Cortex of kidney (tissue), 1 donor: Measurements from ENCODE around the gene CHSY3.

Experiments
- DNase-seq: peaks from one replicate; lab custom pipeline; 2025; lab: John Stamatoyannopoulos, UW

CHSY3 gene

DNA sequence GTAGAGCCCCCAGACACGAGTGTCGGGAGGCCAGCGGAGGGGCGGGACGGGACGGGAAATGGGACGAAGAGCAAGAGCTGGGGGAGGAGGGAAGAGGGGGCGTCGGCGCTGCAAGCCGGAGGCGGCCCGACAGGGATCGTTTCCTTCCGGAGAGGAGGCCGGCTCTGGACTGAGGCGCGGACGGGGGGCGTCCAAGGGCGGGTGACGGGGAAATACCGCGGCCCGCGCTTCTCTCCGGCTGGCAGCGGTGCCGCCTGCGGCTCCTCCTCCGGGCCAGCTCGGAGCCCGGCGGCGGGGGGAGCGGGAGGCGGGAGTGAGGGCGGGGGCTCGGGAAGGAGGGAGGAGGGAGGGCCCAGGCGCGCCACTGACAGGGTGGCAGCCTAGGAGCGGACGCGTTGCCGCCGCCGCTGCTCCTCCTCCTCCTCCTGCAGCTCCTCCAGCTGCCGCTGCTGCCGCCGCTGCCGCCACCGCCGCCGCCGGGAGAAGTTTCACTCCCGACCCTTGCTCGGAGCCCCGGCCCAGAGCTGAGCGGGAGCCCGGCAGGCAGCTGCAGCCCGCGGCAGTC, at the start of gene CHSY3:
Gene CHSY3 (plus strand): TSS at position 364 of the 565 bp plus-strand sequence.
- DNase-seq, result no peak

DNA sequence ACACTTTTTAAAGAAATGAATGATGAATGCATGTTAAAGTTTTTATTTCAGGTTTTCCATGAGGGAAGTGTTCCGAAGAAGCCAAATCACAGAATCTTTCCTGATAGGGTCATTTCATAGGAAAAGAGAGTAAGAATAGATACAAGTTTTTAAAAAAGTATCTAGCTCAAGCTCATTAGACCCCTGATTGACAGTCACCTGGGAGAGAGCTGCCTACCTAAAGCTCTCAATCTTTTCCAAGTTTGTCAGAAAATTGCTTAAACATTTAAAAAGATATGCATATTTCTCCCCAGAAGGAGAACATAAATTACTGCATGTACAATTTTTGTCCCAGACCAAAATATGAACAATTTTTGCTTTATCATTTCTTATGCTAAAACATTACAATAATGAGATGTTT, 47.9 kb upstream of the CHSY3 start:
- DNase-seq, result no peak

DNA sequence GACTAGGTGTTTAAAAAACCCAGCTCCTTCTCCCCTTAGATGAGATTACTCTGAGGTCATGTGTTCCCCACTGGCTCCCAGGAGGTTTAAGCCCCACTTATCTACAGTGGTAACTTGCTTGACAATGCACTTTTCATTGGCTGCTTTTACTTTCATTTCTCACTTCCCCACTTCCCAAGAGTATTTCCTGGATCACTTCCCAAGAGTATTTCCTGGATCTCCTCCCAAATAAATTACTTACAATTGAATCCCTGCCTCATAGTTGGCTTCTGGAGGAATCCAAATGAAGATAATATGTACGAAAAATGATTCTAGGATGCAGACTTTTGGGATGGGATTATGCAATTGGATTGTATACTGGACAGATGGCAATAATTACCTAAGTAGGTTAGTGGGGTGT, 47.1 kb upstream of the CHSY3 start:
- DNase-seq, result no peak

DNA sequence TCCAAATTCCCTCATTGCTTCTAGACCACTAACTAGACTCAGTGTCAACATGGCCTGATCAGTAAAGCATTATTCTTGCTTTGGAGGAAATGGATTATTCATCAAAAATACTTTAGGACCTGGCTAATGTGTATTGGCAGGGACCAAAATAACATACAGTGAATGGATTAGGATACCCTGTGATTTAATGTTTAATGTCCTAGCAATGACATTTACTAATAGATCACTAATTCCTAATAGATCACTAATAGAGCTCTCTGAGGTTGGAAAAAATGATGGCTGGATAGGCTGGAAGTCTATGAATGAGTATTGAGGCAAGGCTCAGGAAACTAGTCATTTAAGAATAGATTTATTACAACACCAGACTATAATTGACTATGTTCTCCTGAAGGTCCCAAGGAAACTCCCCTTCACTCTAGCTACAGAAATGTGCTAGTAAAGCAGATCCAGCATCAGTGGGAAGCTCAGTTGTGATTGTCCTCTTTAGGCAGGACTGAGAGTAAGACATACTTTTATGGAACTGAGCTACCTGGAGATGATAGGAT, 46.1 kb upstream of the CHSY3 start:
- DNase-seq, result no peak

DNA sequence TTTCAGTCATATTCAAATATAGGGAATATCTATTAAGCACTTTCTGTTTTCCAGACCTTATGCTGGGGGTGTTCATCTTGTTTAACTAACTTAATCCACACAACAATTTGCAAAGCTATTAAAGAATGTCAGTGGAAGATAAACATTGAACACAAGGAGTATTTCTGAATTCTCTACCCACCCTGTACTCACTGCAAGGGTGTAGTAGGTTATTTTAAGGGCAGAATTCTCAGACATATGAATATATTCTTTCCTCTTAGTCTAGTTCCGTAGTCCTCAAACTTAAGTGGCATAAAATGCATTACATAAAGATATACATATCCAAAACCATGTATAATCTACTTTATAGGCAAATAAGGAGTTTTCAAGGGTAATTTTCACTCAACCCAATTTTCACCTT, 19.9 kb upstream of the CHSY3 start:
- DNase-seq, result no peak

DNA sequence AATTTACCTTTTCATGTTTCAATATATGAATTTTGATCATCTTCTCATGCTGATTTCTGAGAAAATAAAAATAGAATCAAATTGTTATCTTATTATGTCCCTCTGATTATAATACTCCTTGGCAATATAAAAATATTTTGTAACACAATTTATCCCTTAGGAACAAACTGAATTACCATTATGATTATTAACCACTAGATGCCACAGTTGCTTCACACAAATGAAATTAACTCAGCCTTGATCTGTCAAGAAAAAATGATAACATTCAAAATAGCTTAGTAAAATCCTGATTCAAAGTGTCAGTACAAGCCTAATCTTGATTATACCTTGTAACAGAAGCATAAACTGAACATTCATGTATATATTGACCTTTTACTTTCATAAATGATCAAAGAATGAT, 4.8 kb upstream of the CHSY3 start:
- no peak for DNase-seq

DNA sequence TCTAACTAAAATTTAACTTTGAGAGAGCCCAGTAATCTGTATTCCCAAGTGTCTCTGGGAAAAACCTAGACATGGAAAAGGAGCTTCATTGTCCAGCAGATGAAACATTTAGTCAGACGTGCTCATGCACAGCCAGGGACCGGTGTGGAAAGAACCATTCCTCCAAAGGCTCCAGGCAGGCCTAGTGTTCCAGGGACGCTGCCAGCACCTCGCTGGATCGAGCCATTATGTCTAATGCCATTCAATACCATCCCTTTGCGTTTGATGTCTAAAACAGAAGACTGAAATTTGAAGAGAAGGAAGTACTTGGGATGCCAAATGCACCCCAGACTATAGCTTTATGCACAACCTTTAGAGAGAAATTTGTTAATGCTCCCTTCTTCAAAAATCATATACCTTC, 1.4 kb upstream of the CHSY3 start:
- no peak for DNase-seq

DNA sequence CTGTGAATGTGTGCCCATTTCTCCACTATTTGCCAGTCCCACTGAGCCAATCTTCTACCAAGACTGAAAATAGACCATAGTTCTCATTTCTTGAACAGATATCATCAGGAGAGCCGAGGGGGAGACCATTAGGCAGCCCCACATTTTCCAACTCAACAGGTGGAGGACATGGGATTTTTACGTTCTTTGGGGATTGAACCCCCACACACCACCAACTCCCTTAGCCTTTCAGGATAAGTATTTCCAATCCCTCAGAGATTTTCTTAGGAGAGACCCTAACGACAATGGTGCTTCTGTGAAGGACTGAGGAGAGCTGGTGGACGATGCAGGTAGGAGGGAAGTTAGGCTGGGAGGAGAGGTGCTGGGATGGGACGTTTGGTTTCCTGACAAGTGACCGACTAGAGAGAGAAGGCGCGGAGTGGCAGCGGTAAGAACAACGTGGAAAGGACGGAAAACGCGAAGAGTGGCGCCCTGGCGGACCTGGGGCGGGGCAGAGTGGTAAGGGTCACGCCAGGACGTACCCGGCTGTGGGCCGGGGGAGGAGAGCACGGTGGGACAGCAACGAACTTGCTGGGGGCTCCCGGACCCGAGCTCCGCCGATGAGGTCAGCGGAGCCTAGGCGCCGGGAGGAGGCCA, 681 bp upstream of the CHSY3 start:
- DNase-seq, result no peak

DNA sequence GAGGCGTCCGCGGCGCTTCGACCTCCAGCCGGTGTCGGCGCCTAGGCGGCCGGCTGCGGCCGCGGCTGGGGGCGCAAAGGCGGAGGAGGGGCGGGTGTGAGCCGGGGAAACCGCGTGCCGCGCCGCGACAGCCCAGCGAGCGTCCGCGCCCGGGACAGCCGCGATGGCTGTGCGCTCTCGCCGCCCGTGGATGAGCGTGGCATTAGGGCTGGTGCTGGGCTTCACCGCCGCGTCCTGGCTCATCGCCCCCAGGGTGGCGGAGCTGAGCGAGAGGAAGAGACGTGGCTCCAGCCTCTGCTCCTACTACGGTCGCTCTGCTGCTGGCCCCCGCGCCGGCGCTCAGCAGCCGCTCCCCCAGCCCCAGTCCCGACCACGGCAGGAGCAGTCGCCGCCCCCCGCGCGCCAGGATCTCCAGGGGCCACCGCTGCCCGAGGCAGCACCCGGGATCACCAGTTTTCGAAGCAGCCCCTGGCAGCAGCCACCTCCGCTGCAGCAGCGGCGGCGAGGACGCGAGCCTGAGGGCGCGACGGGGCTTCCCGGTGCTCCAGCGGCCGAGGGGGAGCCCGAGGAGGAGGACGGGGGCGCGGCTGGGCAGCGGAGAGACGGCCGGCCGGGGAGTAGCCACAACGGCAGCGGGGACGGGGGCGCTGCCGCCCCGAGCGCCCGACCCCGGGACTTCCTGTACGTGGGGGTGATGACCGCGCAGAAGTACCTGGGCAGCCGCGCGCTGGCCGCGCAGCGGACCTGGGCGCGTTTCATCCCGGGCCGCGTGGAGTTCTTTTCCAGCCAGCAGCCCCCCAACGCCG, 605 bp downstream of the CHSY3 start:
- no peak for DNase-seq

DNA sequence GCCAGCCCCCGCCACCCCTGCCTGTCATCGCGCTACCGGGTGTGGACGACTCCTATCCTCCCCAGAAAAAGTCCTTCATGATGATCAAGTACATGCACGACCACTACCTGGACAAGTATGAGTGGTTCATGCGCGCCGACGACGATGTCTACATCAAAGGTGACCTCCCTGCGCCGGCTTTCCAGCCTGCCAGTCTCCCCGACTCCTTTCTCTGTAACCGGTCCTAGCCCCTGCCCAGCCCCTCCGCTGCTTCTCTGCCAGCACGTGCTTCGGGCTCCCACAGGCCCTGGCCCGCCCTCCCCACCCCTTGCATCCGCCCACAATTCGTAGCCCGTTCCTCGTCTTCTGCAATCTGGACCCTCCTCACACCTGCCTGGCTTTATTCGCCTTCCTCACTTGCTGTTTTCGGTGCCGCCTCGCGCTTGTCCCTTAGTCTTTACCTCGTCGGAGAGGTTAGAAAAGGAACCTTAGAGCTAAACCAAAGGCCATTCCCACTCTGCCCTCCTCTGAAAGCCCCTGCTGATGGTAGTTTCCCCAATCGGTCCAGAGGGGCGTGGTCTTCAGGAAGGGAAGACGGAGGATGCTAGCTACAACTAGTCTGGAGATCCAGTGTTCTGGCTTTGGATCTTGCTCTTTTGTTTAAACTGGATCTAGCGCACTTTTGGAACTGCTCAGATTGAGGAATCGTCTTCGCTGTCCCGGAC, 1.4 kb downstream of the CHSY3 start:
- no peak for DNase-seq

DNA sequence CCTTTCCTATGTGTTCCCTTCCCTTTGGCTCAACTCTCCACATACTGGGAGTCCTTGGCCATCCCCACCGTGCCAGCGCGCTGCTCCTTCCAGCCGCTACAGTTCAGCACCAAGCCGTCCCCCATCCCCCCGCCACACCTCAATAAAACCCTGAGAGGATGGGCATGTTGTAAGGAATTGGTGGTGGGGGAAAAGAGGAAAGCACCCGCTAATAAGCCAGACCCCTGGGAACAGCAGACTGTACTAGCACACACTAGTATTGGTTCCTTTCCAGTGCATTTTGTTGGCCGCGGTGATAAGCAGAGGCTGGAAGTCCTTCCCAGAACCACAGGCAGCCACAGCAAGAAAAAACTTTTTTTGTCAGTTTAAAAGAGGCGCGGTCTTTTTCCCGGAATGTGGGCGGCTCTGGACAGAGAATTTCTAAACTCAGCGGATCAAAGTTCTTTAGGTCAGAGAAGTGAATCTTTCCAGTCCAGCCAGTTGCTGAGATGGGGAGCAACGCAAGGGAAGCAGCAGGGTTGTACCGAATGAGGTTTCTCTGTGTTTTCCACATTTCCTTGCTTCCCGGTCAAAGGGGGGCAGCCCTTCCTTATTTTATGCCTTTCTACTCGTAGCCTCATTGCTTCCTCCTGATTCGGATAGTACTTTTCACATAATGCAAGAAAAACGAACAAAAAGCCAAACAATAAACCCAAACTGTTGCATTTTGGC, 2.1 kb downstream of the CHSY3 start:
- DNase-seq, result no peak

DNA sequence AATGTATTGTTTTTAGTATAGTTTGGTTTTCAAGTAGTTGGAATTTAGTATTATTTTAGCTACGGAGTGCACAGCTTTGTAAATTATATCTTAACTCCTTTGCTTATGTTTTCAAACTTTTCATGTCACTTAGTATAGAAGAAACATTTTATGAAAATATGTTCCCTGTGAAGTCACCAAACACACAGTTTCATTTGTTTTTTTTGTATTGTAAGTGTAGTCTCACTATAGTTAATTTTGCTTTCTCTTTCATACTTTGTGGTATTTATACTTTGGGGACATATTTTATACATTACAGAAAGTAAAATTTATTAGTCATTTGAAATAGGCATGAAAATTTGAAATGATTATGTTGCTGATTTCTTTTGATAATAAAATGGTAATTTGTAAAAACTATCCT, 5.0 kb downstream of the CHSY3 start:
- DNase-seq, result no peak

DNA sequence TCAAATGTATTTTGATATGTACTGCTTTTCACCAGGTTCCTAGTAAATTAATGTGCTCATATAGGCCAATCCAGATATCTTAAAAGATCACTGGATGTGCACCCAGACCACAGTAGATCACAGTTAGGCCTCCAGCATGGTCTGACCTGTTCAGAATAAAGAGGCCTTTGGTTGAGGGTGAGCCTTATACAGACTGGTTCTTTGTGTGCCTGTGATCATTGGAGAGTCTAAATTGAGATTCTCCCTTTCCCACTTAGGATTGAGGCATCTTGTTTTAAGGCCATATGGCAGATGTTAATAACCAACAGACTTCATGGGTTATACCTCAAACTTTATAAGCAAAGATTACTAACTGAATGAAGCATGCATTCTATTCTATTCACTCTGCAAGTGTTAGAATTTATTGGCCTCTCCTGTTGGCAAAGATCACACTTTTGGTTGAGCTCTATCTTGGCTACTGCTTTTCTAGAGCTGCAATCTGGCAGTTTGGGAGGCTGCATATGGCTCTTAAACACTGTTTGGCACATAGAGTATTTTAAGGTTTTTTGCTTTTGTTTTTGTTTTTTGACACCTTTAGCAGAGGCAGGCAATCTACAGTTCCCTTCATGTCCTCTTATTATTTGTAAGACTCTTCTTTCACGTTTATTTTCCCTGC, 8.5 kb downstream of the CHSY3 start:
- no peak for DNase-seq

DNA sequence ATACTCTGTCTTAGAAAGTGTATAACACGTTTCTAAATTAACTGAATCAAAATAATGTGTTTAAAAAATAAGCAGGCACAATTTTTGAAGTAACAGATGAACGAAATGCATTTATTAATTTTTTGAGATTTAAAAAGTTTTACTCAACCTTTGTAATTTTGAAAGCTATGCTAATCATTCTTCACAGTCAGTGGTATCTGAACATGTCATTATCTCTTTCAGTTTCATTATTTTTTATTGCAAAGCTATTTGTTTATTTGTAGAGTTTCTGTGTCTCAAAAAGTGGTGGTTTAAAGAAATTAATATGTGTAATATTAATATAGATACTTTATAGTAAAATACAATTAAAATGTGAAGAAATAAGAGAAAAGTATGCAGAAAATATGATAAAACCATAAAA, 11.2 kb downstream of the CHSY3 start:
- DNase-seq, result no peak

DNA sequence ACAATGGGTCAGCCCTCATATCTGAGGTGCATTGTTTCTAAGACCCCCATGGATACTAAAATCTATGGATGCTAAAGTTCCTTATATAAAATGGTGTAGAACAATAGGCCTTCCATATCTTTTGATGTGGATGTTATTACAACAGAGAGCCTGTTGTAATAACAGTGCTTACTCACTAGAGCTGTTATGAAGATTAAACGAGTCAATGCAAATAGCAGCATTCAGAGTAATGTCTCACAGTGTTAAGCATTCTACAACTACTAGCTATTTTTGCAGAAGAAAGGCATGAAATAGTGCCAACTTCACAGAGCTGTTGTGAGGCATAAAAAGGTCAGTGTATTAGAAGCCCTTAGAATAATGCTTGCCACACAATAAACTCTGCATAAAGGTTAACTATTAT, 13.0 kb downstream of the CHSY3 start:
- DNase-seq, result no peak

DNA sequence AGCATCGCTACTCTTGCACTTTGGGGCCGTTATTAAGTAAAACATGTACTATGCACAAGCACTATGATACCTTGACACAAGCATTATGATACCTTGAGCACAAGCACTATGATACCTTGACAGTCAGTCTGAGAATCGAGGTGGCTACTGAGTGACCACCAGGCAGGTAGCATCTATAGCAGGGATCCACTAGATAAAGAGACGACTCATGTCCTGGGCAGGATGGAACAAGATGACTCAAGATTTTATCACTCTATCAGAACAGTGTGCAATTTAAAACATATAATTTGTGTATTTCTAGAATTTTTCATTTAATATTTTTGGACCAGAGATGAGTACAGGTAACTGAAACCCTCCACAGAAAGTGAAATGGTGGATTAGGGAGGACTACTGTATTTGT, 16.9 kb downstream of the CHSY3 start:
- no peak for DNase-seq

DNA sequence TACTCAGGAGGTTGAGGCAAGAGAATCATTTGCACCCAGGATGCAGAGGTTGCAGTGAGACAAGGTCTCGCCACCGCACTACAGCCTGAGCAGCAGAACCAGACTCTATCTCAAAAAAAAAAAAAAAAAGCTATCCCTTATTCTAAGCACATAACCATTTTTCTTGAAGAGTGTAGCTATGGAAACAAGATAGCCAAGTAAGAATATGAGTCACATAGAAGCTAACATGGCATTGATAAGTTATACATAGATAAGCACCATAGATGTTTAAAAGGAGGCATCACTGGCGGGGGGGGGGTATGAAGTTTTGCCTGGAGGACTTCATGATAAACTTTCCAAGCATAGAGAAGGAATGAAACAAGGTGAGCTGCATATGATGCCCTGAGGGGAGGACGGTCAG, 26.0 kb downstream of the CHSY3 start:
- no peak for DNase-seq

DNA sequence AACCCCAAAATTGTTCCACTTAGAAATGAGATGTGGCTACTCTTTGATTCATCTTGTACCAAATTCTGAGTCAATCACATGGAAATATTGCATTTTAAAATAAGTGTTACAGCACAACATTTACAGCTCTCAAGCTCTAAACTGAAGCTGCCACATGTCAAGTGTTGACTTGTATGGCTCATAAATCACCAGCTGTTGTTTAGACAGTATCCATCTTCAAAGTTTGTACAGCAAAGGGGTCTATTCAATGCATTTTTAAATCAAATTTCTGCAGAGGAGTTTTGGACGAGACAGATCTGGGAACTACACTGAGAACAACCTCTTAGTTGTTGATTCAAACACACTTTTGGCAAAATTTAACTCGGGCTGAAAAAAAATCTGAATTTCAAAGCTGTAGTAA, 31.4 kb downstream of the CHSY3 start:
- no peak for DNase-seq

DNA sequence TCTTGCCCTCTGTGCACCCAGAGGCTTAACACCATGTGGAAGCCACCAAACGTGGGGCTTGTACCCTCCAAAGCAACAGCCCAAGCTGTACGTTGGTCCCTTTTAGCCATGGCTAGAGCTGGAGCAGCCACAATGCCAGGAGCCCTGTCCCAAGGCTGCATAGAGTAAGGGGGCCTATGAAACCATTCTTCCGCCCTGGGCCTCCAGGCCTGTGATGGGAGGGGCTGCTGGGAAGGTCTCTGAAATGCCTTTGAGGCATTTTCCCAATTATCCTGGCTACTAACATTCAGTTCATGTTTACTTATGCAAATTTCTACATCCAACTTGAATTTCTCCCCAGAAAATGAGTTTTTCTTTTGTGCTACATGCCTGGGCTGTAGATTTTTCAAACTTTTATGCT, 33.8 kb downstream of the CHSY3 start:
- DNase-seq, result no peak

DNA sequence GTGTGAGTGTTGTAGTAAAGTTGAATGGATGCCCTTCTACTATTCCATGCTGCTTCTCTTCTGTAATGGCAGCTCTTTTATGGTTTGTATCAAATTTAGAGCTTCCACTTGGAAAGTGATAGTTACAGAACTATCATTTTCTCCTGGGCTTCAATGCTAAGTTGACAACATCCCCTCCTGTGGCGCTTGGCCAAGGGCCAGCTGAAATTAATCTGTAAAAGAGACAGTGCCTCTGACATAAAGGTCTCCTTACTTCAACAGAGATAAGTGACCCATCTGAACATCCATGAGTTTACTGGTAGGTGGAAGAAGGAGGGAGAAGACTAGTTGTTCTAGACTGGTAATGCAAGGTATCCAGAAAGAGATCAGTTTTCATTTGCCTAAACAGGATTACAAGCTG, 39.7 kb downstream of the CHSY3 start:
- no peak for DNase-seq

DNA sequence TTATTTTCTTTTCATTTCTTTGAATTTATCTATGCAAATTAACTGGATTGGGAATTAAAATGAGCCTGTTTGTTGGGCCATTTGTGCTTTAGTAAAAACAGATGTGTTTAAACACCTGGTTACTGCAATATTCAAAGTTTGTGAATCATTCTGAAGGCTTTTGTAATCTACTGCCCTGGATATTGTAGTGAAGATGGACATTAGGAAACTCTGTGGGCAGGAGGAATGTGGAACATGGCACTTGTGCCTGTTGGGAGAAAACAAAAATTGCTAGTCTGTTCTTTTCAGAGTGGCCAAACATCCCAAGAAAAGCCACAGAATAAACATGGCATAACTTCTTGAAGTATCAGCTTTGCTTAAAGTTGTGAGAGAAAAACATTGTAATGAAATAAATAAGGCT, 40.8 kb downstream of the CHSY3 start:
- no peak for DNase-seq
